Peyer's patch (tissue), 4 donors: ENCODE results near the gene EEF1A2.

Source experiments
- POLR2A ChIP-seq, 2 donors: fragments of 450-650 bp; IDR thresholded peaks; one replicate each; pipeline ENCODE4 v1.5.1; 2017; ENCODE audit warnings: antibody characterized with exemption in 2 of 2, mild to moderate bottlenecking in 2 of 2, moderate library complexity in 2 of 2
- TF ChIP-seq, protein P1 (sequence below), 6 experiments: fragments of 450-650 bp in 4 of 6; fragments of 200-600 bp in 2 of 6; sonication (generic) in 1 of 6; IDR thresholded peaks; one replicate each; pipeline ENCODE4 v1.5.1; 2017 to 2019; ENCODE audit warnings: antibody characterized with exemption in 6 of 6, mild to moderate bottlenecking in 3 of 6, moderate library complexity in 1 of 6

DNA sequence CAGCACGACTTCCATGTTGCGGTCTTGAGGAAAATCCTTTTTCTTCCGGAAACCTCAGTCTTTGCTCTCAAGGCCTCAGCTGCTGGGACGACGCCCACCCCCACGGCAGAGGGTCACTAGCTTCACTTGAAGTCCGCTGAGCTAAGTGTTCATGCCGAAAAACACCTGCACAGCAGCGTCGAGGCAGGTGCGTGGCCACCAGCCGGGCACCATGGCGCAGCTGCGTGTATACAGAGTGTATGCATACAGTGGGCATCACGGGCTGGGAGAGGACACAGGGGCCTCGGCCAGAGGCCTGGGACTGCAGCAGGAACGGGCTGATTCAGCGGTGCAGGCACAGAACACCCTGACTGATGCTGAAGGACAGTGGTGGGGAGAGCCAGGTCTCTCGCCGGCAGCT, 46.5 kb downstream of the EEF1A2 start:
- TF ChIP-seq, protein P1, sequence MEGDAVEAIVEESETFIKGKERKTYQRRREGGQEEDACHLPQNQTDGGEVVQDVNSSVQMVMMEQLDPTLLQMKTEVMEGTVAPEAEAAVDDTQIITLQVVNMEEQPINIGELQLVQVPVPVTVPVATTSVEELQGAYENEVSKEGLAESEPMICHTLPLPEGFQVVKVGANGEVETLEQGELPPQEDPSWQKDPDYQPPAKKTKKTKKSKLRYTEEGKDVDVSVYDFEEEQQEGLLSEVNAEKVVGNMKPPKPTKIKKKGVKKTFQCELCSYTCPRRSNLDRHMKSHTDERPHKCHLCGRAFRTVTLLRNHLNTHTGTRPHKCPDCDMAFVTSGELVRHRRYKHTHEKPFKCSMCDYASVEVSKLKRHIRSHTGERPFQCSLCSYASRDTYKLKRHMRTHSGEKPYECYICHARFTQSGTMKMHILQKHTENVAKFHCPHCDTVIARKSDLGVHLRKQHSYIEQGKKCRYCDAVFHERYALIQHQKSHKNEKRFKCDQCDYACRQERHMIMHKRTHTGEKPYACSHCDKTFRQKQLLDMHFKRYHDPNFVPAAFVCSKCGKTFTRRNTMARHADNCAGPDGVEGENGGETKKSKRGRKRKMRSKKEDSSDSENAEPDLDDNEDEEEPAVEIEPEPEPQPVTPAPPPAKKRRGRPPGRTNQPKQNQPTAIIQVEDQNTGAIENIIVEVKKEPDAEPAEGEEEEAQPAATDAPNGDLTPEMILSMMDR (IDR thresholded peaks at IDR 0.05) = no peak
- no peak for TF ChIP-seq POLR2A (IDR thresholded peaks at IDR 0.05)
